CD8-positive, alpha-beta memory T cell (primary cell): ENCODE measurements around the gene FOXP4. TPM values are rescaled to one million over a fixed set of nuclear protein-coding genes. Genes with fewer than 3 reads are reported as not detected.

Experiments
- polyA plus RNA-seq: library from polyadenylated mRNA; unstranded; fragments of 300-500 nt; fragmentation: Illumina TruSeq; gene quantifications from one replicate; pipeline ENCODE4 v1.2.3, GENCODE V29; 2021
- total RNA-seq, 2 experiments: library from RNA; stranded (reverse); gene quantifications; one replicate each; pipeline ENCODE4 v1.2.3, GENCODE V29; 2021

Gene FOXP4
- total and polyA plus RNA-seq, 3 experiments from 2014 or later = 1.6 to 22.3 (median 22.2) TPM

Other genes starting within 250 kb of the FOXP4 start
- gene NCR2, start 210.8 kb upstream of the FOXP4 start, total RNA-seq = not detected
- not detected for gene NCR2, start 210.8 kb upstream of the FOXP4 start, polyA plus RNA-seq
- not detected for gene MDFI, start 92.1 kb downstream of the FOXP4 start, total RNA-seq
- gene MDFI, start 92.1 kb downstream of the FOXP4 start, polyA plus RNA-seq = not detected
- gene TFEB, start 189.2 kb downstream of the FOXP4 start, total RNA-seq = 10 to 100 TPM; 12.0 to 12.5 TPM
- 18.8 TPM for gene TFEB, start 189.2 kb downstream of the FOXP4 start, polyA plus RNA-seq
- not detected for gene PGC, start 201.0 kb downstream of the FOXP4 start, total RNA-seq
- gene PGC, start 201.0 kb downstream of the FOXP4 start, polyA plus RNA-seq = not detected
- 1 to 10 TPM; 3.7 to 4.0 TPM for gene FRS3, start 233.5 kb downstream of the FOXP4 start, total RNA-seq
- gene FRS3, start 233.5 kb downstream of the FOXP4 start, polyA plus RNA-seq = 4.0 TPM
- gene PRICKLE4, start 234.4 kb downstream of the FOXP4 start, total RNA-seq = not detected
- not detected for gene PRICKLE4, start 234.4 kb downstream of the FOXP4 start, polyA plus RNA-seq
- 100 to 1,000 TPM; 399 to 414 TPM for gene TOMM6, start 241.3 kb downstream of the FOXP4 start, total RNA-seq
- 376 TPM for gene TOMM6, start 241.3 kb downstream of the FOXP4 start, polyA plus RNA-seq